Left cardiac atrium (tissue), 4 donors: ENCODE results near the gene CRYGN. TPM values are rescaled to one million over a fixed set of nuclear protein-coding genes. Genes with fewer than 3 reads are reported as not detected.

Source experiments
- ATAC-seq, 2 donors: fragments of 200-7000 bp; cut with Tn5 transposase; one replicate each; pipeline ENCODE4 v1.9.1; 2020; ENCODE audit warnings: mild to moderate bottlenecking in 2 of 2, moderate library complexity in 2 of 2
- DNase-seq: peaks from one replicate; pipeline ENCODE4 v3.0.0-alpha.2; 2020
- intact Hi-C, 2 donors: fragments of 100-400 bp; cut with DNase I; formaldehyde crosslinking; loops; one replicate each; pipeline versions ENCODE4 v1.14.1 to v1.15.1; 2022 to 2023
- total RNA-seq, 2 donors: library from RNA; stranded (reverse); fragmentation: NEBNext Ultra II Directional; extraction: Animal tissue kit (Norgen Biotek cat#: 25700); gene quantifications; one replicate each; pipeline ENCODE4 v1.2.1, GENCODE V29; 2021
- donor health status: DM: no; HTN: yes; CAD: no.
- donor health status: DM: no; HTN: yes; CAD: no; lungs with severe emphysema.
- donor health status: DM: yes; HTN: yes; CAD: no.
- donor health status: Dilated cardiomyopathy.

CRYGN gene
- total RNA-seq, 2 donors from 2014 or later, result 0.24 to 0.53 TPM

DNA sequence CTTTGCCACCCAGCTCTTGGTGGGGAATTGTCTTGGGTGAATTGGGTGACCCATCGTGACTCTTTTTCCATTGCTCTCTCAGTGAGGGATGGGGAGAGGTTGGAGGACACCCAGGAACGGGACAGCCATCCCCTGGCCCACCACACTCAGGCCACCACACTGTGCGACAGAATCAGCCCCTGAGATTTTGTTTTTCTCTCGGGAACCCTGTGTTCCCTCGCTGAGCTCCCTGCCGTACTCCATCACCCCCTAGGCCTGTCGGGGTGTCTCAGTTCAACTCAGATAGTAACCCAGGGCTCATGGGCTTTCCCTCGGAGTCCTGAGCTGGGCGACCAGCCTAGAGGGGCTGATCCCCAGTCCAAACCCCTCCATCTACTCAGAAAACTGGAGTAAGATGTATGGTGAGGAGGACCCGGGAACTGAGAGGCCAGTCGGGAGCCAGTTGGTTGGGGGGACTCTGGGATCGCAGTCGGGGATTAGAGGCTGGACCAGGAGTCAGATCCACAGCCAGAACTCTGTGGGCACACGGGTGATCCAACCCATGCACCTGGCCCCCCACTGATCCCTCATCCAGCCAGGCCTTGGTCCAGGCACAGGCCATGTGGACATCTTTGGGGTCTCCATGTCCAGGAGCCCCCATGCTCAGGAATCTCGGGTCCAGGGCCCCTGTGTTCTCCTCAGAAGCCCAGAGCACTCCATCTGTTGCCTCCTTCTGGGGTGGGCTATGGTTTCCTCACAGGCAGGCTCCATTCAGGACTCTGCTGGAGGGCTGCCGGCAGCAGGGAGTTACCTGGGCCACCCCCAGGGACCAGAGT is 9.3 kb downstream of the CRYGN start:
- ATAC-seq (no peak), DNase-seq (no peak)
- intact Hi-C loops, result no loop called here

DNA sequence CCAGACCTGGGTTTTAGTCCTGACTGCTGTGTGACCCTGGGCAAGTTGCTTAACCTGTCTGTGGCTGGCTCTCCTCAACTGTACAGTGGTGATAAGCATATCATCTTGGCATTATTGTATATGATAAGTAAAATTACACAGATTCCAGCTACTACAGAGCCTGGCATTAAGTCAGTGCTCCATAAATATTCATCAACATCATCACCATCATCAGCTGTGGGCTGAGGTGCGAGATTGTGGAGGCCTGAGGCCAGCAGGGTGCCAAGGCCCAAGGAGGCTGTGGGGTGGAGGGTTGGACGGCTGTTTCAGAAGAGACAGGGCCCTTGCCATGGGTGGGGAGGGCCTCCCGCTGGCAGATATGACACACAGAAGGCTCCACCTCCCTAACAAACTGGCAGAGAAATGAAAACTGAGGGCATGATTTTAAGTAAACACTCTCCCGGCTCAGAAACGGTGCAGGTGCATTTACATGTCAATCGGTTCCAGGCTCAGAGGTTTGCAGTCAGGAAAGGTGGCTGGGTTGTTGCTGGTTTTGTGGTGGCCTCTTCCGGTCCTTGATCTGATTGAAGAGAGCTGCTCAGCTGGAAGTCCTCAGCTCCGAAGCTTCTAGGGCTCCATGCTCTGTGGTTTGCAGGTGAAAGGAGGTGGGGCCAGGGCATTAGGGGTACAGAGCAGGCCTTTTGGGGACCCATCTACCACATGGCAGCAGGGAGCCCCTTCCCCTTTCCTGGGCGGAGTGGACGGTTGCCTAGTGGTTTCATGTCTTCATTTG is 10.2 kb downstream of the CRYGN start:
- no peak for DNase-seq
- ATAC-seq, result peak in 1 of 2 donors; percentile 4
- intact Hi-C loops, result no loop called here

- no peak for ATAC-seq
- DNase-seq, result no peak
- intact Hi-C loops, result no loop called here
Observed at GRCh38 chr7:151429237-151429559, 10.7 kb downstream of the CRYGN start.

GRCh38 chr7:151428378-151429236 is 11.3 kb downstream of the CRYGN start:
- ATAC-seq, result peak in 1 of 2 donors; percentile 15
- intact Hi-C loops, result no loop called here
- DNase-seq, result no peak

GRCh38 chr7:151427705-151428377 is 12.1 kb downstream of the CRYGN start:
- intact Hi-C loops, result no loop called here
- ATAC-seq (no peak), DNase-seq (no peak)

GRCh38 chr7:151426904-151427704 is 12.8 kb downstream of the CRYGN start:
- intact Hi-C loops, result no loop called here
- DNase-seq, result no peak
- no peak for ATAC-seq

- intact Hi-C loops, result no loop called here
- ATAC-seq (peak; percentile 50 to 60), DNase-seq (peak; percentile 85)
Observed at GRCh38 chr7:151426441-151426903, 13.5 kb downstream of the CRYGN start.

GRCh38 chr7:151425670-151426440 is 14.1 kb downstream of the CRYGN start:
- intact Hi-C loops, result no loop called here
- peak in 1 of 2 donors; percentile 43 for ATAC-seq
- no peak for DNase-seq

DNA sequence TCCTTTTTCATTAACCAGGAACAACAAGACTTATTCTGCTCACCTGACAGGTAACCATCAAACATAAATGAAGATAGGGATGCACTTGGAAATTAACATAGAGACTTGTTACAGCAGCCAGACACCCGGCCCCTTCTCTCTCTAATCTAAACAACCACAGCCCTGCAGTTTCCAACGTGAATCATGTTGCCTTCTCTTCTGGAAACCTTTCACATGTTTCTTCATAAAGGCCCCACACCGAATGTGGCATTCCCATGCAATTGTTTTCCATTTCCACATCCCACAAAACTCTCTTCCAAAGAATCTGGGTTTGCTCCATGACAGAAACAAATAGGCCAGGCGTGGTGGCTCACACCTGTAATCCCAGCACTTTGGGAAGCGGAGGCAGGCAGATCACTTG is 15.1 kb downstream of the CRYGN start:
- DNase-seq, result no peak

GRCh38 chr7:151423936-151424335 is 16.0 kb downstream of the CRYGN start:
- DNase-seq (no peak), ATAC-seq (peak in 1 of 2 donors; percentile 17)
- intact Hi-C loops, result no loop called here

More for the DNA sequence above, 15.1 kb downstream of the CRYGN start:
- no peak for ATAC-seq
- intact Hi-C loops, result no loop called here

GRCh38 chr7:151423226-151423625 is 16.7 kb downstream of the CRYGN start:
- ATAC-seq (no peak), DNase-seq (no peak)
- intact Hi-C loops, result no loop called here

GRCh38 chr7:151422212-151422611 is 17.7 kb downstream of the CRYGN start:
- intact Hi-C loops, result no loop called here
- ATAC-seq (no peak), DNase-seq (no peak)

DNA sequence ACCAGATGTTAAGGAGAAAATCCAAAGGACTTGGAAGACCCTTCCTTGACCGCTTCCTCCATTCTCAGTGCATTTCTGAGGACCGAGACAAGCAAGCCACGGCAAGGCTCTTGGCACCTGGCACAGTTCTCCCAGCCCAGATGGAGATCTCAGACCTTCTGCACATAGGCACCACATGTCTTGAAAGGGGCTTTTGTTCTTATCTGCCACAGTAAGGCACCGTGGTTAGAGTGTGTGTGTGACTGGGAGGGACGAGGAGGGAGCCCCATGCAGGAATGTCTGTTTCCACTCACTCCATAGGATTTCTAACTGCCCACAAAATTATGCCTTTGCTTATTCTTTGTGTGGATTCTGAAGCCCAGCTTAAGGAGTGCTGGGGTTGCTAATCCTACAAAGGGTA is 19.8 kb downstream of the CRYGN start:
- ATAC-seq, result no peak
- DNase-seq, result no peak
- intact Hi-C loops, result no loop called here

- intact Hi-C loops, result no loop called here
- ATAC-seq, result peak; percentile 37 to 86
- DNase-seq, result no peak
Observed at GRCh38 chr7:151416941-151417315, 23.0 kb downstream of the CRYGN start.

DNA sequence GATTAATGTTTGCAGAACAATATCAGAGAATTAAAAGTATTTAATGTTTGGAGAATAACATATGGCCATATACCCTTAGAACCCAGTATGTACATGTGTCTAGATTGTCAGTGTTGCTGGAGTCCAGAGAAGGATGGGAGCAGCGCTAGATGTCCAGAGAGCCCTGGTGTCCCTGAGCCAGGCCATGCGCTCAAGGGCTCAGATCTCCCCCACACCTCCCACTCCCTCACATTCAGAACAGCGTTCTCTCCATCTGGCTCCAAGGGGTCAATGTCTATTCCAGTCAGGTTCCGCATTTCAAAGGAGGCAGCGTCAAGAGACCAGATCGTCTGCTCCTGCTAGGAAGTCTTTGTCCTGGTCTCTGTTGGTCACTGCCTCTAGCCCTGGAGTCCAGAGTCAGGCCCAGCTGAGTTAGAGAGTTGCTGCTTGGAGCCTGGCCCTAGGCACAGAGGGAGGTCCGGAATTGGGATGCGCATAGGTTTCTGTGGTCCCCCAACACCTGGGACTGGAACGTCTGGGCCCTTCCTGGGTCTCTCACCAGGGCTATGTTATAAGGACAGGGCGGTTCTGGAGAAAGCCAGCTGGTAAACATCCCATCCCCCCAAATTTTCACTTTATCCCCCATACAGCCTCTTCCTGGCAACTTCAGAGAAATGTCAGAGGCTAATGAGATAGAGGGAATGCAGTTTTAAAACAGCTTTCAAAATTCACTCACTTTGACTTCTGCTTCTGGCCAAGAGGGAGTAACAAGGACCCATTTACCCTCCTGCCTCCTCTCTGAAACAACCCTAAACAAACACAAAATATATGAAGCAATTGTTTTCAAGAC is 23.6 kb downstream of the CRYGN start:
- DNase-seq (no peak), ATAC-seq (peak in 1 of 2 donors; percentile 23)
- intact Hi-C loops, result no loop called here

- DNase-seq, result no peak
- intact Hi-C loops, result no loop called here
- peak in 1 of 2 donors; percentile 27 for ATAC-seq
Observed at GRCh38 chr7:151415375-151416105, 24.4 kb downstream of the CRYGN start.
